NCI-H345 (cell line): Measurements from ENCODE around the gene CMPK1.

ENCODE experiments used
- DNase-seq: peaks from one replicate; lab custom pipeline; 2025; lab: John Stamatoyannopoulos, UW

CMPK1 gene

GRCh38 chr1:47424336-47424982 lies 90.9 kb downstream of the CMPK1 start:
- DNase-seq: peak; percentile 73
